ENCODE measurements around the gene FNDC8. TPM values are rescaled to one million over a fixed set of nuclear protein-coding genes. Genes with fewer than 3 reads are reported as not detected.
A peak's percentile ranks its signal among the peaks of the same experiment; 100 is the strongest.

The FNDC8 gene
- total and polyA plus RNA-seq, 9 of the 15 experiments (the other 6 are each of a cell fraction or from before 2014, with no cell fraction given) = 0.04 TPM; not detected in 8

DNA sequence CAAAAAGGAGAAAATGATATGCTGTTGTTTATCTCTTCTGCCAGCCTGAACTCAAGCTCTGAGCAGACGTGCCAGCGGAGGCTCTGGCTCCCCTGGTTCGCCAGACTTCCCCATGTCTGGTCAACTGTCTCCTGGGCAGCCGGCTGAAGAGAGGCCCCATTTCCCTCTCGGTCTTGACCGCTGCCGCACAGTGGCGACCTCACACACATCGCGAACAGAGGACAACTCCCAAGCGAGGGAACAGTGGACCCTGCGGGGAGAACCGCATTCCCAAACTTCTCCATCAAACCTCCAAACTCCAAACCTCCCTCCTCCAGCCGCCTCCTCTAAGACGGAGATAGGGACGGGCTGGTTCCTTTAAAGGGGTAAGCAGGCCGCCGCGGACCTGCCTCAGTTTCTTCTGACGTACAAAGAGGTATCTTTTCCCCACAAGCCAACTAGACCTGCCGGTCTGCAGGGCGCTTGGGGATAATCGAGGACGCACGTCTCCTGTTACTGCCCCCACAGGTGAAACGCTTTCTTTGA is 33.0 kb upstream of the FNDC8 start (continued):
- TF ChIP-seq, protein P1, sequence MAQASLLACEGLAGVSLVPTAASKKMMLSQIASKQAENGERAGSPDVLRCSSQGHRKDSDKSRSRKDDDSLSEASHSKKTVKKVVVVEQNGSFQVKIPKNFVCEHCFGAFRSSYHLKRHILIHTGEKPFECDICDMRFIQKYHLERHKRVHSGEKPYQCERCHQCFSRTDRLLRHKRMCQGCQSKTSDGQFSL (CRISPR knock-in tag; IDR thresholded peaks at IDR 0.05) = 0 out of 2 replicates have a peak, but pooled peaks have one; percentile 11
- TF ChIP-seq, protein P1 (tag; IDR thresholded peaks at IDR 0.05) = no peak
- no peak for TF ChIP-seq GABPA (tag; conservative IDR thresholded peaks at IDR 0.05; ENCODE audit: low read depth)
- TF ChIP-seq COPS2 (conservative IDR thresholded peaks at IDR 0.05) = no peak
- 0 out of 6 replicates have a peak, but pooled peaks of 1 of the 3 experiments have one; percentile 15 for TF ChIP-seq CTCF (IDR thresholded peaks at IDR 0.05 in 2 of 3, conservative IDR thresholded peaks at IDR 0.05 in 1 of 3; ENCODE audit: insufficient read depth in 2 of 3, low read depth in 1 of 3, low read length in 3 of 3)
- no peak for TF ChIP-seq POLR2B (IDR thresholded peaks at IDR 0.05; ENCODE audit: low read depth, partially characterized antibody)
- peak; percentile 28; the same call in 1 of the 2 replicates for TF ChIP-seq NBN (IDR thresholded peaks at IDR 0.05; ENCODE audit: low read depth)
- no peak; the same call in 1 of the 2 replicates for TF ChIP-seq NCOA6 (IDR thresholded peaks at IDR 0.05)
- 0 out of 4 replicates have a peak, but pooled peaks of 1 of the 2 experiments have one; percentile 49 for TF ChIP-seq HDAC1 (IDR thresholded peaks at IDR 0.05)
- TF ChIP-seq ZNF717 (CRISPR knock-in tag; IDR thresholded peaks at IDR 0.05) = no peak
- TF ChIP-seq, protein P2, sequence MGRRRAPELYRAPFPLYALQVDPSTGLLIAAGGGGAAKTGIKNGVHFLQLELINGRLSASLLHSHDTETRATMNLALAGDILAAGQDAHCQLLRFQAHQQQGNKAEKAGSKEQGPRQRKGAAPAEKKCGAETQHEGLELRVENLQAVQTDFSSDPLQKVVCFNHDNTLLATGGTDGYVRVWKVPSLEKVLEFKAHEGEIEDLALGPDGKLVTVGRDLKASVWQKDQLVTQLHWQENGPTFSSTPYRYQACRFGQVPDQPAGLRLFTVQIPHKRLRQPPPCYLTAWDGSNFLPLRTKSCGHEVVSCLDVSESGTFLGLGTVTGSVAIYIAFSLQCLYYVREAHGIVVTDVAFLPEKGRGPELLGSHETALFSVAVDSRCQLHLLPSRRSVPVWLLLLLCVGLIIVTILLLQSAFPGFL (CRISPR knock-in tag; IDR thresholded peaks at IDR 0.05) = no peak
- TF ChIP-seq XRCC3 (IDR thresholded peaks at IDR 0.05) = no peak
- no peak for TF ChIP-seq MAFG (tag; conservative IDR thresholded peaks at IDR 0.05)
- no peak for TF ChIP-seq SPI1 (IDR thresholded peaks at IDR 0.05; ENCODE audit: borderline replicate concordance, low read depth, low read length)
- TF ChIP-seq NFE2 (IDR thresholded peaks at IDR 0.05; ENCODE audit: low read depth) = no peak
- TF ChIP-seq HDAC8 (tag; IDR thresholded peaks at IDR 0.05) = no peak
- TF ChIP-seq, protein P3, sequence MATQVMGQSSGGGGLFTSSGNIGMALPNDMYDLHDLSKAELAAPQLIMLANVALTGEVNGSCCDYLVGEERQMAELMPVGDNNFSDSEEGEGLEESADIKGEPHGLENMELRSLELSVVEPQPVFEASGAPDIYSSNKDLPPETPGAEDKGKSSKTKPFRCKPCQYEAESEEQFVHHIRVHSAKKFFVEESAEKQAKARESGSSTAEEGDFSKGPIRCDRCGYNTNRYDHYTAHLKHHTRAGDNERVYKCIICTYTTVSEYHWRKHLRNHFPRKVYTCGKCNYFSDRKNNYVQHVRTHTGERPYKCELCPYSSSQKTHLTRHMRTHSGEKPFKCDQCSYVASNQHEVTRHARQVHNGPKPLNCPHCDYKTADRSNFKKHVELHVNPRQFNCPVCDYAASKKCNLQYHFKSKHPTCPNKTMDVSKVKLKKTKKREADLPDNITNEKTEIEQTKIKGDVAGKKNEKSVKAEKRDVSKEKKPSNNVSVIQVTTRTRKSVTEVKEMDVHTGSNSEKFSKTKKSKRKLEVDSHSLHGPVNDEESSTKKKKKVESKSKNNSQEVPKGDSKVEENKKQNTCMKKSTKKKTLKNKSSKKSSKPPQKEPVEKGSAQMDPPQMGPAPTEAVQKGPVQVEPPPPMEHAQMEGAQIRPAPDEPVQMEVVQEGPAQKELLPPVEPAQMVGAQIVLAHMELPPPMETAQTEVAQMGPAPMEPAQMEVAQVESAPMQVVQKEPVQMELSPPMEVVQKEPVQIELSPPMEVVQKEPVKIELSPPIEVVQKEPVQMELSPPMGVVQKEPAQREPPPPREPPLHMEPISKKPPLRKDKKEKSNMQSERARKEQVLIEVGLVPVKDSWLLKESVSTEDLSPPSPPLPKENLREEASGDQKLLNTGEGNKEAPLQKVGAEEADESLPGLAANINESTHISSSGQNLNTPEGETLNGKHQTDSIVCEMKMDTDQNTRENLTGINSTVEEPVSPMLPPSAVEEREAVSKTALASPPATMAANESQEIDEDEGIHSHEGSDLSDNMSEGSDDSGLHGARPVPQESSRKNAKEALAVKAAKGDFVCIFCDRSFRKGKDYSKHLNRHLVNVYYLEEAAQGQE (IDR thresholded peaks at IDR 0.05; ENCODE audit: borderline replicate concordance) = no peak
- TF ChIP-seq, protein P3 (CRISPR knock-in tag; IDR thresholded peaks at IDR 0.05; ENCODE audit: low read depth) = no peak
